ENCODE results near the gene MFSD6. TPM values are rescaled to one million over a fixed set of nuclear protein-coding genes. Genes with fewer than 3 reads are reported as not detected.
"Not testable (repeated sequence)": the region's sequence is repeated elsewhere in the genome, so short reads cannot be mapped to it uniquely, and the experiment has no call there.

MFSD6 gene
- polyA plus RNA-seq, 3 donors = 14.9 to 16.2 (median 15.6) TPM

- no peak for DNase-seq (ENCODE audit: low read depth in 3 of 3, low spot score in 2 of 3)
Measured at GRCh38 chr2:190458352-190459107, 50.4 kb downstream of the MFSD6 start.

- no peak for DNase-seq (ENCODE audit: low read depth in 3 of 3, low spot score in 2 of 3)
Measured at GRCh38 chr2:190459881-190460280, 51.7 kb downstream of the MFSD6 start.

- no peak for DNase-seq (ENCODE audit: low read depth in 3 of 3, low spot score in 2 of 3)
Measured at GRCh38 chr2:190460487-190460886, 52.3 kb downstream of the MFSD6 start.

GRCh38 chr2:190462181-190462580 is 54.0 kb downstream of the MFSD6 start:
- no peak for DNase-seq (ENCODE audit: low read depth in 3 of 3, low spot score in 2 of 3)

GRCh38 chr2:190462611-190463010 is 54.5 kb downstream of the MFSD6 start:
- DNase-seq (ENCODE audit: low read depth in 3 of 3, low spot score in 2 of 3) = no peak

GRCh38 chr2:190465060-190465459 is 56.9 kb downstream of the MFSD6 start:
- DNase-seq (ENCODE audit: low read depth in 3 of 3, low spot score in 2 of 3) = no peak

- DNase-seq (ENCODE audit: low read depth in 3 of 3, low spot score in 2 of 3) = no peak
Measured at GRCh38 chr2:190466819-190467446, 58.8 kb downstream of the MFSD6 start.

GRCh38 chr2:190467575-190468083 is 59.5 kb downstream of the MFSD6 start:
- peak in 2 of 3 donors; percentile 36 to 48 for DNase-seq (ENCODE audit: low read depth in 3 of 3, low spot score in 2 of 3)

- DNase-seq (ENCODE audit: low read depth in 3 of 3, low spot score in 2 of 3) = not testable (repeated sequence)
Measured at GRCh38 chr2:190468354-190468753, 60.2 kb downstream of the MFSD6 start.

- DNase-seq (ENCODE audit: low read depth in 3 of 3, low spot score in 2 of 3) = peak in 2 of 3 donors; percentile 60 to 71
Measured at GRCh38 chr2:190468814-190469569, 60.8 kb downstream of the MFSD6 start.

GRCh38 chr2:190469771-190470170 is 61.6 kb downstream of the MFSD6 start:
- peak in 1 of 3 donors; percentile 14 for DNase-seq (ENCODE audit: low read depth in 3 of 3, low spot score in 2 of 3)

- no peak for DNase-seq (ENCODE audit: low read depth in 3 of 3, low spot score in 2 of 3)
Measured at GRCh38 chr2:190470256-190470826, 62.2 kb downstream of the MFSD6 start.

GRCh38 chr2:190477661-190478454 is 69.7 kb downstream of the MFSD6 start:
- DNase-seq (ENCODE audit: low read depth in 3 of 3, low spot score in 2 of 3) = no peak

GRCh38 chr2:190478572-190479195 is 70.5 kb downstream of the MFSD6 start:
- no peak for DNase-seq (ENCODE audit: low read depth in 3 of 3, low spot score in 2 of 3)

GRCh38 chr2:190481339-190481738 is 73.2 kb downstream of the MFSD6 start:
- no peak for DNase-seq (ENCODE audit: low read depth in 3 of 3, low spot score in 2 of 3)

- DNase-seq (ENCODE audit: low read depth in 3 of 3, low spot score in 2 of 3) = no peak
Measured at GRCh38 chr2:190482451-190482850, 74.3 kb downstream of the MFSD6 start.

- no peak for DNase-seq (ENCODE audit: low read depth in 3 of 3, low spot score in 2 of 3)
Measured at GRCh38 chr2:190486037-190486623, 78.0 kb downstream of the MFSD6 start.

GRCh38 chr2:190488516-190489233 is 80.5 kb downstream of the MFSD6 start:
- no peak for DNase-seq (ENCODE audit: low read depth in 3 of 3, low spot score in 2 of 3)

GRCh38 chr2:190489475-190489874 is 81.3 kb downstream of the MFSD6 start:
- DNase-seq (ENCODE audit: low read depth in 3 of 3, low spot score in 2 of 3) = no peak

Measured in right renal cortex interstitium (tissue), 3 donors.